ENCODE measurements around the gene DIS3L2.
"Not testable (repeated sequence)": the region's sequence is repeated elsewhere in the genome, so short reads cannot be mapped to it uniquely, and the experiment has no call there.

Gene DIS3L2

DNA sequence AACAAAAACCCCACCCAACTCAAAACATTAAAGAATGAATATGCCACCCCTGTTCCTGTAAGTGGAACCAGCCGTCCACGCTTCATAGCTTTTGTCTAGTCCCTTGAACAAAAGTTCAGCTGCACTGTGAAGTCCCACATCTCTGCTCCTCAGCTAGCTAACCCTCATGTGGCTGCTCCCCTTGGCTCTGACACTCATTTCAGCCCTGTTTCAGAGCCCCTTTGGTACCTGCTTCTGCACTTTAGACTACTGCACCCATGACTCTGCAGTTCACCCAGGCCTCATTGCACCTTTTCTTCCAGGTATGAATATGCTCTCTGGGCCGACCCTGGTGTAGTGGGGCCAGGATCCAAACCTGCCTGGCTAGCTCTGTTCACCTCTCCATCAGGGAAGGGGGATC lies 155.3 kb downstream of the DIS3L2 start:
- DNase-seq (ENCODE audit: low read depth in 3 of 3), result no peak

DNA sequence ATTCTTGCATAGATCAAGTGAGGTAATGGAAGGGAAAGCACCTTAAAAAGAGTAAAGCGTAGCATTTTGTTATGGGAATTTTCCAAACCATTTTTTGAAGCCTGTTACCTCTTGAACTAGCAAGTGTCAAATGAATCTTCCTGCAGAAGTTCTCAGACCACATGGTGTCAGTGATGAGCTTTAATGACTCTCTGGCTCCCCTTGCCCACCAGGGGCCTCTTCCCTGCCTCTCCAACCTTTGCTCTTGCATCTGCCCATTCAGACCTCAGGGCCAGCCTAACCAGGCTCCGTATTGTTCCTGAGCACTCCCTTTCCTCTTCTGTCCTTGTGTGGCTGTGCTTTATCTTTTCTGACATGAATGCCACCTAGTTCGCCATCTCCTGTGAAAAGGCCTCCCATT lies 155.9 kb downstream of the DIS3L2 start:
- DNase-seq (ENCODE audit: low read depth in 3 of 3), result no peak

DNA sequence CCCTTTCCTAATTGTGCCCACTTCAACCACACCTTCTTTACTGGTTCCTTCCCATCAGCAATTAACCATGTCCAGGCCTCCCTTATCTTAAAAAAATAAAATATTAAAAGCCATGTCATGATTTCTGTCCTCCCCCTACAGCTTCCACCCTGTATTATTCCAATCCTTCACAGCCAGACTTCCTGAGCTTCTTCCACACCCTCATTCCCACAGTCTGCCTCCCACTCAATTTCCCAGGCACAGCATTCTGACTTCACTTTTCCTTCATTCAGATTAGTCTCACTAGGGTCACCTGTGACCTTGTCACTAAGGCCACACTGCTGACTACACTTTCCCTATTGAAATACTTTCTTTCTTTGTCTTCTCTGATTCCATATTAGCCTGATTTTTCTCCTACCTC lies 159.4 kb downstream of the DIS3L2 start:
- no peak for DNase-seq (ENCODE audit: low read depth in 3 of 3)

DNA sequence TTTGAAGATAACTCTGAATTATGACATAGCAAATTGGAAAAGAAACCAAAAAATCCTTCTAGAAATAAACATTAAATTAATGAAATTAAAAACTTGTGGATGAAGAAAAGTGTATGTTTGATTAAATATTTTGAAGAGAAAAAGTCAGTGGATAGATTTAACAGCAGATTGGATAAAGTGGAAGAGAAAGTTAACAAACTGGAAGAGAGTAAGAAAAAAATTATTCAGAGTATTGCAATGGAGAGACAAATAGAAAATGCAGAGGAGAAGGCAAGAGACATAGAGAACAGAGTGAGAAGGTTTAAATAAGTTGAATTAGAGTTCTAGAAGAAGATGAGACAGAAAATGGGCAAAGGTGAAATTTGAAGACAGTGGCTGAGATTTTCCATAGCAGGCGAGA lies 162.8 kb downstream of the DIS3L2 start:
- DNase-seq (ENCODE audit: low read depth in 3 of 3), result no peak

DNA sequence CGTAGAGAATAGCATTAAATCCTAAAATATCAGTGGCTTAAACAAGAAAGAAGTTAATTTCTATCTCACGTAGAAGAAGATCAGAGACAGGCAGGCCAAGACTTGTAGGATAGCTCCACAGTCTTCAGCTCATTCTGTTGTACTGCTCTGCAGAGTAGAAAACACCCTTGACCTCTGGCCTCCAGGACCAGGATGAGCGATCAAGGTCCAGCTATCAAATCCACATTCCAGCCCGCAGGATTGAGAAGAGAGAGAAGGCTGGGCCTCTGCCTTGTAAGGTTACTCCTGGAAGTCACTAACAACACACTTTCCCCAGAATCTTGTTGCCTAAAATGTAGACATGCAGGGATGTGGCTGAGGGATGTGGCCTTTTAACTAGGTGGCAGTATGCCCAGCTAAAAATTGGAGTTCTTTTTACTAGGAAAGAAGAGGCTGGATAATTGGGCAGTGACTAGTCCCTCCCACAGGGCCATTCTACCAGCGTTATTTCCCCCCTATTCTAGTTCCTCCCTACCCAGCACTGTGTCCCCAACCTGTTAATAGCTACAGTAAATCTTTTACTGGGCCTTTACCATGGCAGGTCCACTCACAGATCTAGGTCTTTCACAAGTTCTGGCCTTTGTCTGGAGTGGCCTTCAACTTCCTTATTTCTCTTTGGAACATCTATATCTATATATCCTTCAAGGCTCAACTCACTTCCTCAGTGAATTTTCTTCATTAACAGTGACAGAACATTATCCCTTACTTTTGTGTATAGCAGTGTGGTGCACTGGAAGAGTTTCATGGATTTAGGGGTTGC lies 165.0 kb downstream of the DIS3L2 start:
- no peak for DNase-seq (ENCODE audit: low read depth in 3 of 3)

DNA sequence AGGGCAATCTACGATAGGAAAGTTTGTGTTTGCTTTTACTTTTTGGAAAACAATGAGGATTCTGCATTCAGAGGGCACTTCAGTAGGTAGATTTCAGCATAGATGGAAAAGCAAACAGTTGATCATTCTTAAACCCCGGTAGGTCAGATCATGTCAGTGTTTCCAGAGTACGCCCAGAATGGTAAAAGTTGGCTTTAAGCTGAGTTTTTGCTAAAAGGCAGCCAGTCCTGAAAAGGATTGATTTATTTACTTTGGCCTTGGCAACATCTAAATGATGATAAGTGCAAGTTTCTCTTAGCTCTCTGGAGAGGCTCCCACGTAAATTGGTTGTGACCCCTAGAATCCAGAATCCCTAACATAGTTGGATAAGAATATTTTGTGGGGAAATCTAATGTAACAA lies 168.0 kb downstream of the DIS3L2 start:
- DNase-seq (ENCODE audit: low read depth in 3 of 3), result no peak

DNA sequence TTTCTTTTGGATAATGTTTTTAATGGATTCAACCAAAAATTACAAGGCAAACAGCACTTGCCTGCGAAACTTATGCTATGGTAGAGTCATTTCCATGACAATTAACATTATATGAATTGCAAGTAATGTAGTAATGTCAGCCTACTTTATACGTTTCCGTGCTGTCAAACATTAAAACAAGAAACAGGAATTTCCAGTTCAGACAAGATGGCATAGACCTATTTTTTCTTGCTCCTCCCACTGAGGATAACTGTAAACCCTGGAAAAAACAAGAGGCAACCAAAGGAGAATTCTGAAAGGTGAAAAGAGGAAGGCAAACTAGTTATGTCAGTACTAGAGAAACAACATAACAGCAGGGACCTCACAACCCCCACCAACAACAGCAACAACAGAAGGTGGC lies 170.7 kb downstream of the DIS3L2 start:
- DNase-seq (ENCODE audit: low read depth in 3 of 3), result no peak

DNA sequence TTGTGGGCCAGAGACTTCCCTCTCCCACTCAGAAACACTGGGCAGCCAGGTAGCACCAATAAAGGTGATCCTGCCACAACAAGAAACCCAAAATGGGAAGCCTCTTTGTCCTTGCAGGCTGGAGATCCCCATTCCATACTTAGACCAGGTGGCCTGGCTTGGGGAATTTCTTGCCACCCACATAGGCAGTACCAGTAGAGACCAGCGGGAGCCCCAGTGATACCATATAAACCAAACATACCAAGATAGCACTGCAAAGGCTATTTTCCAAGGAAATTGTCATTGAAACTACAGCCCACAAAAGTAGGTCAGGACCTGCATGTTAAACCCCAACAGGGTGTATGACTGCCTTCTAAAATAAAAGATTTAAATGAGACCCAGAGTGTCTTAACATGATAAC lies 171.6 kb downstream of the DIS3L2 start:
- no peak for DNase-seq (ENCODE audit: low read depth in 3 of 3)

DNA sequence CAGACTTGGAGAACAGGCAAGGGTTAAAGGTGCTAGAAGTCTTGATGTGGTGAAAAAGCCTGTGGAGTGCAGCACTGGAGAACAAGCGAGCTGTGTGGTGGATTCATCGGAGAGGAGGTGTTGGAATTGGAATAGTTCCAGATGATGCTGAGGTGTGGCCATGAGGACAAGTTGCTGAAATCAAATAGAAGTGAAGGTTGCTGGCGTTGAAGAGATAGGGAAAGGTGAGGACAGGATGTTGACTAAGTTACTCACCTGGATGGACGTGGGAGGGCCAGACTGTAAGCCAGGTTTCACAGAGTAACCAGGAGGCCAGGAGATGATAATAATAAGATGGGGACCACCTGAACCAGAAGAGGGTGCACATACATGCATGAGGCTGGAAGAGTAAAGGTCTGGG lies 173.4 kb downstream of the DIS3L2 start:
- no peak for DNase-seq (ENCODE audit: low read depth in 3 of 3)

DNA sequence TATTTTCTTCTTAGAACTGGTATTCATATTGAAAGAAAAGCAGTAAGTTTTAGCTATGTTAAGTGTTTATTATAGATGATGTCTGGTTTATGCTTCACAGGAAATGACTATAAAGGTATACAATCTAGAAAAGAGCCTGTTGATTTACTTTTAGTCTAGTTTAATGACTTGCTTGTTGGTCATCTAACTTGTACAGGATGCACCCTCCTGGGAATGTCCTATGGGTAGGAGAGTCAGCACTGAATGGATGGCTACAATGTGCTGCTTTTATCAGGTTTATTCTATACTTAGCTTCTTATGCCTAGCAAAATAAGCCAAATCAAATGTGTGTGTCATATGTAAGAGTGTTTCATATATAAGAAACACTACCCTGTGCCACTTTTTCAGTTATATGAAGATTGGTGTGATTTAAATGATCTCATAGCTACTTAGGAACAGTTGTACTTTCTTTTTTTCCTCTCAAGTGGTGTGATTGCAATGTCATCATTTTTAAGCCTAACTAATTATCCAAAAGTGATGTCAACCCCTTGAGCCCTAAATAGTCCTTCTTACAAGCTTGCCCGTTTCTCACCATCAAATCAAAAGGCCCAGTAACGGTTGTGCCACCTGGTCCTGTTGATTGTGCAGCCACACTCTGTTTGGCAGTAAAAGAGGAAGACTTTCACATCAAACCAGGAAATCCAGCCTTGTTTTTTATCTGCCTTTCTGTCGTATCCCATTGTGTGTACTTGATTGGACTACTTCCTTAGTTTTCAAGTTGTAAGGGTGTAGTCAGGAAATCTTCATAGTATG lies 176.0 kb downstream of the DIS3L2 start:
- no peak for DNase-seq (ENCODE audit: low read depth in 3 of 3)

DNA sequence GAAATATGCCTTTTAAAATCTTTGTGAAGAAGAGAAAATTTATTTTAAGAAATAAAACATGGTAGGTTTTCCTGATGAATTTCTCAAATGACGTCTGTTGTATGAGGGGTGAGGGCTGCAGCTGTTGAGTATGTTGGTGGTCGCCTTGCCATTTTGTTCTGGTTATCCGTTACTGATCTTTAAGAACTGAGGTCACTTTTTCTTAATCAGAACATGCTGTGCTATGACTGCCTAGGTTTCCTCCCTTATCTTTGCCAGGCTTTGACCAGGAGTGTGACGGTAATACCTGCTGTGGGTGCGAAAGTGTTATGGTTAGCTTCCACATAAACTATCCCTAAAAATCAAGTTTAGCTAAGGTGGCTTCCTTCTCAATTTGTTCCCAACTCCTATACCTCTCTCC lies 176.9 kb downstream of the DIS3L2 start:
- DNase-seq (ENCODE audit: low read depth in 3 of 3), result no peak

DNA sequence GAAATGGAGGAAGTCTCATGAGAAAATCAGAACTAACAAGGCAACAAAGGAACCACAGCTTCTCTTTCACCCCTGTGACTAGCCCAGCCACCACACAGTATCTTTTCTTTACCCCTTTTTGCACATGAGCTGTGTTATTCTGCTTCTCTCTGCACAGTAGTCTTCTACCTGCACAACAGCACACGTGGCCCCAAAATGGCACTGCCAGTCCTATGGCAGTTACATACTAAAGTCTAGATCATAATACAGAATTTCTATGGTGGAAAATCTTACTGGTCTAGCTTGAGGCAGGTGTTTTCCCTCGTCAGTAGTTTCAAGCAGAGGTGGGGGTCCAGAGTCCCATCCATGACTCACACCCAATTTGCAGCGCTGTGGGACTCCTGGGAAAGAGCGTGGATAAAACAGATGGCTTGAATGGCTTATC lies 177.7 kb downstream of the DIS3L2 start:
- DNase-seq (ENCODE audit: low read depth in 3 of 3), result no peak

DNA sequence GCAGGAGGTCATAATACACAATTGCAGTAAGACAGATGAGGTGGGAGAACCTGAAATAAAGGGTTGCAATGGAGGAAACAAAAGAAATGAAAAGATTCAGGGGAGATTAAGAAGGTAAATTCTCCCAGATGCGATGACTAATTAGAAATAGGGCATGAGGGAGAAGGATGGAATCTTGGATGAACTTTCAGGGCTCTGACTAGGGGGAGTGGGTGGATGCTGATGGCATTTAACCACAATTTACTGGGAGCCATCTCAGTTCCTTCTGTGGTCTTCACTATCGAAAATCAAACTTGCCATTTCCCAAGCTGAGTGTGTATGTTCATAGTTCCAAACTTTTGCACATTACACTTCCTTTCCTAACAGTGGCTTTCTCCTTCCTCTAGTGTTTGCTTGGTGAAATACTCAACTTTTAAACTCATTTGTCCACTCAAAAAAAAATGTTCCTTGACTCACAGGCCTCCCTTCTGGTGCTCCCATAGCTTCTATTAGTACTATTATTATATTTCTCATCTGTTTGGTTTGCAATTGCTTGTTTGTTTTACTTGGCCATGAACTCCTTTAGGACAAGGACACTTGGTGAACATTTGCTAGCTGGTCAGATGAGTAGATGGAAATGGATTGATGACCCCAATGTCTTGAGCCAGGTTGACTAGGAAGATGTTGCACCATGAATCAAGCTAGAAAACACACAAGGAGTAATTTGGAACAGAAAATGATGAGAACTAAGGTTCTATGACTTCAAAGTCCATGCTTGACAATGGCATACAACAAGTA lies 178.5 kb downstream of the DIS3L2 start:
- DNase-seq (ENCODE audit: low read depth in 3 of 3), result no peak

DNA sequence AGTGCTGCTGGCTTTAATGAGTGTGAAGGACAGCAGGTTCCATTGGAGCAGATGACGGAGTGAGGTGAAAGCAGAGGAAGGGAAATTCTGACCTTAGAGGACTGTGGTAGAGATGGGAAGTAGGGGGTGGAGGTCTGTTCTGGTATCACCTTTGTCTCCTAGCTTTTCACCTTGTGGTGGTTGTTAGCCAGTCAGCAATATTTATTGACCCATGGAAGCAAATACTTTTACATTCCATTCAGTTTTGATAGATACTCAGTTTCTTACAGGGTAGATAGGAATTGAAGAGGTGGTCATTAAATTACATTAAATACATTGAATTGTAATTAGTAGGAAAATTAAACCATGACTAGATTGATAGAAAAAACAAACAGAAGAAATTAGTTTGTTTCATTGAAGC lies 180.1 kb downstream of the DIS3L2 start:
- no peak for DNase-seq (ENCODE audit: low read depth in 3 of 3)

DNA sequence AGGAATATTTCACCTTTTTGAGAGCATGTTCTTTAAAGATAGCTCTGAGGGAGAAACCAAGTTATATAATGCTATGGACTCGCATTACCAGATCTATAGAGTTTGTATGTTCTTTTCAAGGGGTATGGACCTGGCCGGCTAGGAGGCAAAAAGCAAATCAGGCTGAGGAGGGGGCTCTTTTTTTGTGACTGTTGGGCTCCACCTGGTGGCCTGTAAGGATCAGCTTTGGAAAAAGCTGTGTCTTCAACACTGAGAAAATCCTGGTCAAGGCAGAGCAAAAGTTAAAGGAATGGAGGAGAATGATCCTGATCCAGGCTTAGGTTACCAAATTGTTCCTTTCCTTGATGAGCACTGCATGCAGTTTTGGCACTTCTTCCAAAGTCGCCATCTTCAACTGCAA lies 180.5 kb downstream of the DIS3L2 start:
- no peak for DNase-seq (ENCODE audit: low read depth in 3 of 3)

DNA sequence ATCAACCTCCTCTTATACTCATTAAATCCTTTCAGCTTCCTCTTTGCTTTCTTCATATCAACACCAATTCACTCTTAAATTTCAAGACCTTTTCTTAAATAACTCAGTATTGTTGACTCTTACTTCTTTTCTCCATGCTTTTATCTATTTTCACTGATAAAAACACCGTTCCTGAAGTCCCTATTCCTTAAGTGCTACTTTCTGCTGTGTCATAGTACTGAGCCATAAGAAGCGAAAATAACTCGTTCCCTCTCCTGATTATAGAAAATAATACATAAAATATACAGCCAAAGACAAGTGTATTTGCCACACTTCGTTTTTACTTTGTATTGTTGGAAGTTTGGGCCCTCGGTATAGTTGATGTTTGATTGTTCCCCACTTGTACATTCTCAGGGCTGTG lies 181.0 kb downstream of the DIS3L2 start:
- no peak for DNase-seq (ENCODE audit: low read depth in 3 of 3)

DNA sequence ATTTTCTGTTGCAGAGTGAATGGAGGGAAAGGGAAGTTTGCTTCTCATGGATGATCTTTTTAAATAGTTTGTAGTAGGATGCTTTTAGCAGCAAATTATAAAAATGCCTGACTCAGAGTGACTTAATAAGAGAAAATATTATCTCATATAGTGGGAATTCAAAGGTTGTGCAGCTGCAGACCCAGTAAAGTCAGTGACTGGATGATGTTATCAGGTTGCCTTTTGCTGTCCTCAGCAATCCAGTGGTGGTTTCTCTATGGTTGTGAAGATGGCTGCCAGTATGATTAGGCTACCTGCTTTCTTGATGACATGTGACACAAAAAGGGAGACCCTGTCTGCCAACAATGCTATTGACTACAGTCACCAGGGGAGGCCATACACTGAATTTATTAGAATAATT lies 184.8 kb downstream of the DIS3L2 start:
- no peak for DNase-seq (ENCODE audit: low read depth in 3 of 3)

DNA sequence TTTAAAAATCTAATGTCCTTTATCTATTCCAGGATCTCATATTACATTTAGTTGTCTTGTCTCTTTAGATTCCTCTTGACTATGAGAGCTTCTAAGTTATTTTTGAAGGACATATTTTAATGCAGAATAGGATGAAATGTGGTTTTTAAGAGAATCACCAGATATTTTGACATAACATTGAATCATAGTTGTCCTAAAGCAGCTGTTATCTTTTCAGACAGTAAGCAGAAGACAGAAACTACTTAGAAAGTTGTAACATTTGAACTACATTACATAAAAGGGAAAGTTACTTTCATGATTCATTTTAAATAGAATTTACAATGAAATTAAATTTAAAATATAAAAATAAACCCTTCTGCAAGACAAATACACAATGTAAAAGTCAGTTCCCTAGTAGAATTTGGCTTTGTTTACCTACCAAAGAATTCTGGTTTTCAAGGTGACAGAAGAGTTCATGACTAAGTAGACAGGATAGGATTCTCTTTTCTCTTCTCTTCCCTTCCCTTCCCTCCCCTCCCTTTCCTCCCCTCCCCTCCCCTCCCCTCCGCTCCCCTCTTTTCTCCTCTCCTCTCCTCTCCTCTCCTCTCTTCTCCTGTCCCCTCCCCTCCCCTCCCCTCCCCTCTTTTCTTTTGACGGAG lies 186.0 kb downstream of the DIS3L2 start:
- no peak for DNase-seq (ENCODE audit: low read depth in 3 of 3)

DNA sequence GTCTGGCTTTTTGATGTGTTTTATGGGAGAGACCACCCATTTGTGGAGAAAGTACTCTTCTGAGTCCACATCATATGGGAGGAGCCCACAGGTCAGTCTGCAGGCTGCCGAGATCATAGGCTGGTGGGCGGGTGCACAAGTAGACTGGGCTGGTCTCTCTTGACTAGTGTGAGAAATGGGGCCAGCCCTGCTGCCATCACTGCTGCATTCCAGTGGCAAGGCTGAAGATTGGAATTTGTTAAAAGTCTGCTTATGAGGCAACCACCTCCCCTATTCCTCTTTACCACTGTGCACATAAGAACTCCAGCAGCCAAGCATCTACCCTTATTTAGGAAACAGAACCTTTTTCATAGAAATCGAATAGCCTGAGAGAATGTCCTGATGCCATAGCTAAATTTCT lies 200.7 kb downstream of the DIS3L2 start:
- no peak for DNase-seq (ENCODE audit: low read depth in 3 of 3)

DNA sequence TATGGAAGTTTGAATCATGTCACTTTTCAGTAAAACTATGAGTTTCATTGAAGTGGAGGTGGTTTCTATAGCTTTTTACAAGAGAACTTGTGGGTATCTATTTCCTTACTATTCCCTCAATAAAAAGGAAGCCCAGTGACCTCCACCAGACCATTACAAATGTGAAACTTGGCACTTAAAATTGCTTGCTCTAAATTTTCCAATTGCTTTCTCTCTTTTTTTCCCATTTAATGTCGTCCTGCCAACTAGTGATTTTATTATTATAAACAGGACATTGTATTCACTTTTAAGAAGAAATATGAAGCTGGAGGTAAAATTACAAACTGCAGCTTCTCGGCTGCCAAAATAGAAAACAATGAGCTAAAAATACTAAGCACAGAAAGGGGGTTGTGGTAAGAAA lies 208.9 kb downstream of the DIS3L2 start:
- no peak for DNase-seq (ENCODE audit: low read depth in 3 of 3)

DNA sequence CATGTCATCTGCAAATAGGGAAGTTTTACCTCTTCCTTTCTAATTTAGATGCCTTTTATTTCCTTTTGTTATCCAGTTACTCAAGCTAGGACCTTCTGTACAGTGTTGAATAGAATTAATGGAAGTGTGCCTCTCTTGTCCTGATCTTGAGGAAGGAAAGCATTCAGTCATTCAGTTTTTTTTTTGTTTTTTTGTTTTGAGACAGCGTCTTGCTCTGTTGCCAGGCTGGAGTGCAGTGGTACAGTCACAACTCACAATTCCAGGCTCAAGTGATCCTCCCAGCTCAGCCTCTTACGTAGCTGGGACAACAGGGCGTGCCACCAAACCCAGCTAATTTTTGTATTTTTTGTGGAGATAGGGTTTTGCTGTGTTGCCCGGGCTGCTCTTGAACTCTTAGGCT lies 213.1 kb downstream of the DIS3L2 start:
- DNase-seq (ENCODE audit: low read depth in 3 of 3), result no peak

DNA sequence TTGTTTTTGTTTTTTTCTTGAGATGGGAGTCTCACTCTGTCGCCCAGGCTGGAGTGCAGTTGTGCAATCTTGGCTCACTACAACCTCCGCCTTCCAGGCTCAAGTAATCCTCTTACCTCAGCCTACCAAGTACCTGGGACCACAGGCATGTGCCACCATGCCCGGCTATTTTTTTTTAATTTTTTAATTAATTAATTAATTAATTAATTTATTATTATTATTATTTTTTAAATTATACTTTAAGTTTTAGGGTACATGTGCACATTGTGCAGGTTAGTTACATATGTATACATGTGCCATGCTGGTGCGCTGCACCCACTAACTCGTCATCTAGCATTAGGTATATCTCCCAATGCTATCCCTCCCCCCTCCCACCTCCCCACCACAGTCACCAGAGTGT lies 215.1 kb downstream of the DIS3L2 start:
- DNase-seq (ENCODE audit: low read depth in 3 of 3), result not testable (repeated sequence)
